Loucy (cell line): ENCODE data around the gene MPPED2.

ENCODE experiments used
- CTCF ChIP-seq: fragments of 200-600 bp; sonication (generic); conservative IDR thresholded peaks from 2 replicates; pipeline ENCODE4 v1.5.1; 2014; ENCODE audit warnings: mild to moderate bottlenecking, antibody characterized with exemption, low read length
- EZH2phosphoT487 ChIP-seq: fragments of 200-600 bp; IDR thresholded peaks from 2 replicates; pipeline ENCODE4 v1.6.1; 2018; ENCODE audit warnings: antibody characterized with exemption, mild to moderate bottlenecking, moderate library complexity, borderline replicate concordance

- no peak for TF ChIP-seq EZH2phosphoT487
- TF ChIP-seq CTCF = no peak
These were observed 123.7 kb downstream of the MPPED2 start for GRCh38 chr11:30462421-30462820.
